IPS-NIHi7 (cell line): ENCODE results near the gene NFAT5.
"Not testable (repeated sequence)": the region's sequence is repeated elsewhere in the genome, so short reads cannot be mapped to it uniquely, and the experiment has no call there.

Source experiments
- DNase-seq: peaks from one replicate; pipeline ENCODE4 v3.0.0; 2012; ENCODE audit warnings: mixed read lengths; ENCODE audit errors: extremely low spot score

Gene NFAT5

DNA sequence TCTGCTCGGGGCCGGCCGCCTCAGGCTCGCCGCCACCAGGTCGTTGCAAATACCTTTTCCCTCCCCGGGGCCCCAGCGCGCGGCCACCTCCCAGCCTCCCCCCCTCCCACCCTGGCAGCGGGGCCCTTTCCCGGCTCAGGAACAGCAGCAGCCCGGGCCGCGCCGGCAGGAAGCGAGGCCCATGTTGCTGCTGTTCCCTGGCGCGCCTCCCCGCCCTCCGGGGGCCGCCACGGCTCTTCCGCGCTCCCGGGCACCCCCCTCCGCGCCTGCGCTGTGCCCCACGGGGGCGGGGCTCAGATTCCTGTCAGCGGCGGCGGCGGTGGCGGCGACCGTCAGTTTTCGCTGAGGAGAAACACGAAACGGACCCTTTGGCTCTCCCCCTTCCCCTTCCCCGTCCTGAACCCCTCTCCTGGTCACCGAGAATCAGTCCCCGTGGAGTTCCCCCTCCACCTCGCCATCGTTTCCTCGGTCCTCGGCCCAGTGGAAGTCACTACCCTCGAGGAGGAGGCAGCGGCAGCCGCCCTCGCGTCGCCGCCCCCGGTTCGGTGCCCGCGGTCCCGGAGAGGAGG is at the start of gene NFAT5:
Gene NFAT5, plus strand, starts transcription at position 296 of the 569 bp plus-strand sequence. CDS start 336 bp downstream, outside the sequence.
- peak; percentile 91 for DNase-seq

- not testable (repeated sequence) for DNase-seq
Measured at GRCh38 chr16:69517914-69518313, 47.9 kb upstream of the NFAT5 start.

DNA sequence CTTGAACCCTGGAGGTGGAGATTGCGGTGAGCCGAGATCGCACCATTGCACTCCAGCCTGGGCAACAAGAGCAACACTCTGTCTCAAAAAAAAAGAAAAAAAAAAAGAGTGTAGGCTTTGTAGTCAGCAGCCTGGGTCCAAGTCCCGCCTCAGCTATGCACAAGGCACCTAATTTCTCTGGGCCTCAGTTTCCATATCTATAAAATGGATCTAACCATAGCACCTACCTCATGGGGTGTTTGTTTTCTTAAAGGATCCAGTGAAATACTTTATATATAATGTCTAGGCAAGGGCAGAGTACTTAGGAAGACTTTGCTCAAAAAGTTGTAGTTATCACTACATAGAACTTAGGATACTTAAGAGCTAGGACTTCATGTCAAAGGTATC is 45.4 kb upstream of the NFAT5 start:
- DNase-seq = no peak

- DNase-seq = no peak
Measured at GRCh38 chr16:69520800-69521602, 44.8 kb upstream of the NFAT5 start.

DNA sequence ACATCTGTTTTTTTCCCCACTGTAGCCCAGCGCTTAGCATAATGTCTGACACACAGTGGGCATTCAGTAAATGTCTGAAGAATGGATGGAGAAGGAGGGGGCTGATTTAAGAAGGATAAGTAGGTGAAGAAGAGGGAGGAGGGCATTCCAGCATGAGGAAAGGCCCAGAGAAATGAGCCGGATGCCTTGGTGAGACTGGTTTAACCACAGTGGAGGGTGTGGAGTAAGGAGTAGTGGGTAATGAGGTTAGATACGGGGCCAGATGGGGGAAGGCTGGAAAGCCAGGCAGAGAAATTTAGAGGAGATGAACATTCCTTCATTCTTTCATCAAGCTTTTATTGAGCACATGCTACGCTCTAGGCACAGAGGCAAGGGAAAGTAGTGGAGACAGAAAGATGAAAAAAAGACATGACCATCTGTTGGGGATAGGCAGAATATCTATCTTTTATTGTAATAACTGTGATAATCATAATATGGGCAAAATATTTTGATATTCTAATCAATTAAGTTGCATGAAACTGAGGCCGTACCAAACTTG is 43.7 kb upstream of the NFAT5 start:
- no peak for DNase-seq

DNA sequence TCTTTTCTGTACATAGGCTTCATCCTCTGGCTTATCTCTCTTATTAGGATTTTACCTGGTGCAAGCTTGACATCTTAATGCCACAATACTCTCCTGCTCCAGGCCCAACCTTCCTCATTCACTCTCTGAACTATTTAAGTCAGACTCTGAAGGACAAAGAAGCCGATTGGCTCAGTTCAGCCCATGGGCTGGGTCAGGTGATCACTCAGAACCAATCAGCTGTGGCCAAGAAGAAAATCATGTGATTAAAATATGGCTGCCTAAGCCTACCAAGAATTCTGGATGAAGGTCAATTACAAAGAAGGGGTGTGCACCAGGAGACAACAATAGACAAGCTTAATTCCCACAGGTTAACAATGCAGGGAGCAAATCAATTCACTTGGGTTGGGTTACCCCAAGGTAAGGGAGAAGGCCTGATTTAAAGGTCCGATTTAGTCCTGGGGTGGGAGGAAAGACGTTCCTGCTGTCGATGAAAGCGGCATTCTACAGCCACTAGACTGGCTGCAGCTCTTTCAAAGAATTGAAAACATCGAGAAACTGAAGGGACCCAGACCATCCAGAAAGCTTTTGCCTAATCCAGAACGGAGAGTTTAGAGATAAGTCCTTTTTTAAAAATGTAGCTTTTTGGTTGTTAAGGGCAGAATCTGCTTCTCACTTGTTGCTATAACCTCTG is 42.9 kb upstream of the NFAT5 start:
- peak; percentile 56 for DNase-seq

- no peak for DNase-seq
Measured at GRCh38 chr16:69523566-69524305, 42.0 kb upstream of the NFAT5 start.

- no peak for DNase-seq
Measured at GRCh38 chr16:69526831-69527655, 38.7 kb upstream of the NFAT5 start.

DNA sequence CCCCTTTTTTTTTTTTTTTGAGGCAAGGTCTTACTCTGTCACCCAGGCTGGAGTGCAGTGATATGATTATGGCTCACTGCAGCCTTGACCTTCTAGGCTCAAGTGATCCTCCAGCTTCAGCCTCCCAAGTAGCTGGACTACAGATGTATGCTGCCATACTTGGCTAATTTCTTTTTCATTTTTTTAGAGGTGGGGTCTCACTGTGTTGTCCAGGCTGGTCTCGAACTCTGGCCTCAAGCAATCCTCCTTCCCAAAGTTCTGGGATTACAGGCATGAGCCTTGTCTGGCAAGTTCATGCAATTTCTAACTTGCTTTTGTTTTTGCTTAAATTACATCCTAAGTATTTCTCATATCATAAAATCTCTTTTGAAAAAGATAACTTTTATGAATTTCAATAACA is 33.8 kb upstream of the NFAT5 start:
- no peak for DNase-seq

- DNase-seq = no peak
Measured at GRCh38 chr16:69532641-69533455, 32.9 kb upstream of the NFAT5 start.

GRCh38 chr16:69534720-69535119 is 31.0 kb upstream of the NFAT5 start:
- no peak for DNase-seq

DNA sequence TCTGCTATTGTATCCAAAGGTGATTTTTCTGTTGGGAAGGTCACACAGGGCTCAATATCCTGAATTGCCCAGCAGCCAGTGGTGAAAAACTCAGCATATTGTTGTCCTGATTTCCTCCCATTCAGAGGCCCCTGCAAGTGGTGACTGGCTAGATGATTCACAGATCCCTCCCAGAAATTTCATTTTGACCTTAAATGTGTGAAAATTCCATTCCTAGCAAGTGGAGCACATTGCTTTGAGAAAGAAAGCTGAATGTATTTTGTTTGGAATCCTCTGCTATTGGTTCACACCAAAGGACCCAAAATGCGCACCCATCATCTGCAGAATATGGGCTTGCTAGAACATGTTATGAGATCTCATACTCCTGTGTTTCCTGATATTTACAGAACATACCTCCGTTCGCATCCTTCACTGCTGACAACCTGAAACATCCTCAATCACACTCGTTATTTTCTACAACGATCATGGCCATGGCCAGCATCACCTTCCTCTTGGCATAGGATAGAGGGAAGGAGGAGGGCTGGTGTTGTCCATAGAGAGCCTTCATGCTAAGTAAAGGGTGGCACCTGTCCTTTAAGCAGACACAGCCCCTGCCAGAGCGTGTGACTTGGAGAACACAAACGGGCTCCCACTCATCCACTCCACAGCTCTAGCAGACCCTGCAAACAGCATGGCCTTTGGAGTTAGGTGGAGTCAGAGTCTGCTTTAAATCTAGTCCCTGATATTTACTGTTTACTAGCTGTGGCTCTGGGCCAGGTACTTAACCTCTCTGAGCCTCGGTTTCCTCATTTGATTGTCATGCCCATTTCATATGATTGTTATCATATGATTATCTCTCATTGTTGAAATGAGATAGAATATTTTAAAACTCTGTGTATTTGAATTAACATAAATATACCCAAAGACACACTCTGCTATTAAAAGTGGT is 30.4 kb upstream of the NFAT5 start:
- DNase-seq = no peak

DNA sequence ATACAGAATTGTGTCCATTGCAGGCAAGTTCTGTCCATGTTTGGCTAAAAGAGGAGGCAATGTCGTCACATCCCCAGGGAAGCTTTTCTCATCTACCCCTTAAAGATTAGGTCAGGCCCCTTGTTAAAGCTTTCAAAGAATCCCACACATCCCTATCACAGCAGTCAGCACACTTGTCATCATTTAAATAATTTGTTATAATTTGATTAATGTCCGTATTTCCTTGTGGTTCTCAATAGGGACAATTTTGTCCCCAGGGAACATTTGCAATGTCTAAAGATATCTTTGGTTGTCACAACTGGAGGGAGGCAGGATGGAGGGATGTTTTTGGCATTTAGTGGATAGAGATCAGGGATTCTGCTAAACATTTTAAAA is 28.1 kb upstream of the NFAT5 start:
- no peak for DNase-seq

GRCh38 chr16:69538808-69539207 is 27.0 kb upstream of the NFAT5 start:
- no peak for DNase-seq

DNA sequence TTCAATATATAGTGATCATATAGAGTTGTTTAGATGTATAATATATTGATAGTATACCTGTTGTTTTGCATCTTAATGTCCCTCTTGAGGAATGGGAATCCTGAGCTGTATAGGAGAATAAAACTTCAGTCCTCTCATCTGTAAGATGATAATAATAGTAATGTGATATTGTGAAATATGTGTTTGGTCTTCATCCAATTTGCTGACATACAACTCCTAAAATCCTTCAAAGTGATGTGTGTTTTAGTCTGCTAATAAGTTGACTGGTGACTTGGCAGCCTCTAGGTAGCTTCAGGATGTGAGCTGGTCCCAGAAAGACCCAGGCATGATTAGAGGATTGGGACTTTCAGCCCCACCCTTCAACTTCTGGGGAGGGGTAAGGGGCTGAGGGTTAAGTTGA is 22.8 kb upstream of the NFAT5 start:
- no peak for DNase-seq

GRCh38 chr16:69544088-69544487 is 21.7 kb upstream of the NFAT5 start:
- no peak for DNase-seq

DNA sequence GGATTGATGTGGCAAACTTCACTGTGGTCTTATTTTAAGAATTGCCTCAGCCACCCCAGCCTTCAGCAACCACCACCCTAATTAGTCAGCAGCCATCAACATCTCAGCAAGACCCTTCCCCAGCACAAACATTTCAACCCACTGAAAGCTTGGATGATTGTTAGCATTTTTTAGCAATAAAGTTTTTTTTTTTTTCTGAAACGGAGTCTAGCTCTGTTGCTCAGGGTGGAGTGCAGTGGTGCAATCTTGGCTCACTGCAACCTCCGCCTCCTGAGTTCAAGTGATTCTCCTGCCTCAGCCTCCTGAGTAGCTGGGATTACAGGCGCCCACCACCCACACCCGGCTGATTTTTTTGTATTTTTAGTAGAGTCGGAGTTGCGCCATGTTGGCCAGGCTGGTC is 19.1 kb upstream of the NFAT5 start:
- not testable (repeated sequence) for DNase-seq

DNA sequence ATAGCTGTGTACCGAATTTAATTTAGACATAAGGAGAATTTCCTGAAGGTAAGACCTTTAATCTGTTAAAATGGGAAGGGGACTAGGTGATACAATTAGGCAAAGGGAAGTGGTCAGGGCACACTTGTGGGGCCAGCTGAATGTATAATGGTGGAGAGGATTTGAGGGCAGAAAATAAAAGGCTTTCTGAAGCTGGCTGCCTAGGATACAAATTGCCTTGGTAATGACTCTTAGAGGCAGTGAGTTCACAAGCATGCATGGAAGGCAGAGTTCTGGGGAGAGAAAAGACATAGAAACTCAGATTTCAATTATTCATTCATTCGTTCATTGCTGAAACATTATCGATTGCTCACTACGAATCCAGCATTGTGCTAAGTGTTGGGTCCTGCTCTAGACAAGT is 12.4 kb upstream of the NFAT5 start:
- DNase-seq = no peak

DNA sequence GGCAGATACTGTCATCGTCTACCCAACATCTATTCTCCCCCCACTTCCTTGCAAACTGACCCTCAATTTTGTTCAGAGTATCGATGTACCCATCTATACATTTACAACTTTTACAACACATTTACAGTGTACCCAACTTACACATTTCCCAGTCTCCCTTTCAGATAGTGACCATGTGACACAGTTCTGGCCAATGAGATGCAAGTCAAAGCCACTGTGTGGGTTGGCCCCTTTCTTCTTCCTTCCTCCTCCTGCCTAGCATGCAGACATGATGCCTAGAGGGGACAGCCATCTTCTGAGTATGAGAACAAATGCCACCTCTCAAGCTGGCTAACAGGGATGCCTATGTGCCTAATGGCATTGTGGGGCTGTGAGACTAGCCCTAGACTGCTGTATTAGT is 11.3 kb upstream of the NFAT5 start:
- no peak for DNase-seq
